Measurements from ENCODE around the gene ZNF618. TPM values are rescaled to one million over a fixed set of nuclear protein-coding genes. Genes with fewer than 3 reads are reported as not detected.
A peak's percentile ranks its signal among the peaks of the same experiment; 100 is the strongest.

ZNF618 gene
- total RNA-seq, 1 donor from 2014 or later, result 7.4 TPM

DNA sequence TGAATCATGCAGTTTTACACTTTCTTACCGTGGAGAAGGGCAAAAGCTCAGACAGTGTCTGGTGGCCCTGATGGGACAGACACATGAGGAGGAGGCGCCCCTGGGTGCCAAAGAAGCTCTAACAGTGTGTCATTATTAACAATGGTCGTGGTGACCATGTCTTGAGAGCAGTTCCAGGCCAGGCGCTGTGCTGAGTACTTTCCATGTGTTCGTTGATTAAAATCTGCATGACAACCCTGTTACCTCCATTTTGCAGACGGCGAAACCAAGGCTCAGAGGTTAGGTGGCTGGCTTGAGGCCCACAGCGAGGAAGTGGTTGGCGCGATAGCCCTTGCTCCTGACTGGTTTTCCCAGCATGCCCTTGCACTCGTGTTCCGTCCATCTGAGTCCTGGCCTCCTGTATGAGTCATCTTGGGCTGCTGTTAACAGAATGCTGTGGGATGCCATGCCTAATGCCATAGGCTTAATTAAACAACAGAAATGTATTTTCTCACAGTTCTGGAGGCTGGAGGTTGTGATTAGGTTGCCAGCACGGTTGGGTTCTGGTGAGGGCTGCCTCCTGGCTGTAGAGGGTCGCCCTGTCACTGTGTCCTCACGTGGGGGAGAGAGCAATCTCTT, 110.0 kb downstream of the ZNF618 start:
- Histone ChIP-seq H3K27ac (no peak overlapping the region), H3K27me3 (no peaks in the 10 kb centered on the region), H3K4me1 (peaks cover 13% of the 10 kb centered on the region), H3K9me3 (no peaks in the 10 kb centered on the region), H3K4me3 (no peak overlapping the region), H3K36me3 (no peaks in the 10 kb centered on the region)
- DNase-seq (ENCODE audit: extremely low spot score in 2 of 2), result no peak
- TF ChIP-seq CTCF (IDR thresholded peaks at IDR 0.05), result no peak
- no peak for TF ChIP-seq POLR2AphosphoS5 (IDR thresholded peaks at IDR 0.05; ENCODE audit: insufficient read depth in 1 of 2, low read depth in 1 of 2)
- TF ChIP-seq POLR2A (IDR thresholded peaks at IDR 0.05), result no peak
- intact Hi-C loops (cut with DNase I), result no loop called here

DNA sequence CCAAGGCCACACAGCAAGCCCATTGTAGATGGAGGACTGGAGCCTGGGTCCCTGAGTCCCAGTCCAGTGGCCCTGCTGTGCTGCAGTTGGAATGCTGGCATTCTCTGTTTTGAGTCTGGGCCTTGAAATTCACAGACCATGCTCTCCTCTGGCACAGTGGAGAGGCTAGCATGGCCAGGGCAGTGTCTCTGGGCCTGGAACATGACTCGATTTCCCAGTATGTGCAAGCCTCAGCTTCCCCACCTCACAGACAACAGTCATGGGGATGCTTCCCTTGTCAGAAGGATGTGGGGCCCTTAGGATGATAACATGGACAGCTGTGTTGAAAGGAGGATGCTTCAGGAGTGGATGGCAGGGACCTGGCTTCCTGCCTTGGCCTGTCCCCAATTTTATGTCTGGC, 110.8 kb downstream of the ZNF618 start:
- no peak overlapping the region for H3K4me3 ChIP-seq
- TF ChIP-seq POLR2A (IDR thresholded peaks at IDR 0.05), result no peak
- no peak for TF ChIP-seq POLR2AphosphoS5 (IDR thresholded peaks at IDR 0.05; ENCODE audit: insufficient read depth in 1 of 2, low read depth in 1 of 2)
- no peak for TF ChIP-seq CTCF (IDR thresholded peaks at IDR 0.05)
- H3K27me3 ChIP-seq, result no peaks in the 10 kb centered on the region
- peaks cover 13% of the 10 kb centered on the region for H3K4me1 ChIP-seq
- H3K9me3 ChIP-seq, result no peaks in the 10 kb centered on the region
- no peaks in the 10 kb centered on the region for H3K36me3 ChIP-seq
- intact Hi-C loops (cut with DNase I), result no loop called here
- DNase-seq (ENCODE audit: extremely low spot score in 2 of 2), result no peak
- H3K27ac ChIP-seq, result no peak overlapping the region

GRCh38 chr9:113987526-113987925, 111.4 kb downstream of the ZNF618 start:
- H3K27ac ChIP-seq, result no peak overlapping the region
- no peaks in the 10 kb centered on the region for H3K27me3 ChIP-seq
- H3K36me3 ChIP-seq, result no peaks in the 10 kb centered on the region
- H3K4me1 ChIP-seq, result peaks cover 19% of the 10 kb centered on the region
- no peak for TF ChIP-seq POLR2A (IDR thresholded peaks at IDR 0.05)
- TF ChIP-seq POLR2AphosphoS5 (IDR thresholded peaks at IDR 0.05; ENCODE audit: insufficient read depth in 1 of 2, low read depth in 1 of 2), result no peak
- TF ChIP-seq CTCF (IDR thresholded peaks at IDR 0.05), result no peak
- intact Hi-C loops (cut with DNase I), result no loop called here
- no peaks in the 10 kb centered on the region for H3K9me3 ChIP-seq
- H3K4me3 ChIP-seq, result no peak overlapping the region
- DNase-seq (ENCODE audit: extremely low spot score in 2 of 2), result no peak

GRCh38 chr9:113988385-113989016, 112.4 kb downstream of the ZNF618 start:
- intact Hi-C loops (cut with DNase I), result no loop called here
- TF ChIP-seq CTCF (IDR thresholded peaks at IDR 0.05) (no peak), POLR2AphosphoS5 (IDR thresholded peaks at IDR 0.05; ENCODE audit: insufficient read depth in 1 of 2, low read depth in 1 of 2) (no peak), POLR2A (IDR thresholded peaks at IDR 0.05) (no peak)
- DNase-seq (ENCODE audit: extremely low spot score in 2 of 2), result no peak
- H3K36me3 ChIP-seq, result no peaks in the 10 kb centered on the region
- peaks cover 24% of the 10 kb centered on the region for H3K4me1 ChIP-seq
- no peaks in the 10 kb centered on the region for H3K27me3 ChIP-seq
- no peaks in the 10 kb centered on the region for H3K9me3 ChIP-seq
- no peak overlapping the region for H3K4me3 ChIP-seq
- H3K27ac ChIP-seq, result peak overlapping the region; percentile 54

DNA sequence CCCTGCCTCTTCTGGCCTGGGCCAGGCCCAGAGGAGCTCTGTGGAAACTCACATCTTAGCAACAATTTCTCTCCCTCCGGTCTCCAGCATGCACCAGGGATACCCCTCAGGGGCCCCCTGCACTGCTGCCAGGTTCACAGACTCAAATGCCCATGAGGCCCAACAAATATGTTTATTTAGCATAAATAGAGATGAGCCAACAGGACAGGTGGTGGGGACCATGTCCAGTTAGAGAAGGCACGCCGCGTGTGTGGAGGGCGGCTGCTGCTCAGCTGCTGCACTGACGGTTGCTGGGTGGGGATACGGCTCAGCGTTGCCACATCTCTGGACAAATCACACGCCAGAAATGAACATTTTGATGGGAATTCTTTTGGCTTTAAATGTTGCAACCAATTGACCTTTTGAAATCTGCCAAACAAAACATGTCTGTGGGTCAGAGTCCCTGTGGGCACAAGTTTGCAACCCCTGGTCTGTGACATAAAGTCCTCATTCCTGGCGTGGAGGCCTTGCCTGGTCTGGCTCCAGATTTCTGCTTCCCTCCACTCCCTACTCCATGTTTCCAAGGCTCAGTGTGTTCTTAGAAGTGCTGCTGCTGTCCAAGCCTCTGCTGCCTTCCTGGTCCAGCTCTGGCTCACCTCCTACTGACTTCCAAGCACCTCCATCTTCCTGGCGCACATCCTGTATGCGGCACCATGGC, 113.1 kb downstream of the ZNF618 start:
- no peaks in the 10 kb centered on the region for H3K9me3 ChIP-seq
- no peaks in the 10 kb centered on the region for H3K27me3 ChIP-seq
- intact Hi-C loops (cut with DNase I), result no loop called here
- peaks cover 31% of the 10 kb centered on the region for H3K4me1 ChIP-seq
- peak overlapping the region; percentile 54 for H3K27ac ChIP-seq
- no peaks in the 10 kb centered on the region for H3K36me3 ChIP-seq
- H3K4me3 ChIP-seq, result no peak overlapping the region
- peak; percentile 17 to 81 for TF ChIP-seq POLR2AphosphoS5 (IDR thresholded peaks at IDR 0.05; ENCODE audit: insufficient read depth in 1 of 2, low read depth in 1 of 2)
- TF ChIP-seq POLR2A (IDR thresholded peaks at IDR 0.05), result no peak
- DNase-seq (ENCODE audit: extremely low spot score in 2 of 2), result peak in 1 of 2 donors; percentile 96

Measured in vagina (tissue), 2 donors.